WTC11 (cell line): ENCODE results near the gene IL12RB2. TPM values are rescaled to one million over a fixed set of nuclear protein-coding genes. Genes with fewer than 3 reads are reported as not detected.

ENCODE experiments used
- ATAC-seq: fragments of 200-7000 bp; cut with Tn5 transposase; 2 replicates; pipeline ENCODE4 v1.10.0; 2021; ENCODE audit warnings: mild to moderate bottlenecking, moderate library complexity
- CTCF ChIA-PET: fragments of 300-600 bp; sonication (Branson Sonifier 250); formaldehyde crosslinking; loops from one replicate; lab custom pipeline; 2021; ENCODE audit warnings: antibody characterized with exemption; lab: Charles Lee
- POLR2A ChIA-PET: fragments of 350-600 bp; sonication (Branson Sonifier 250); formaldehyde crosslinking; loops from one replicate; lab custom pipeline; 2021; ENCODE audit warnings: antibody characterized with exemption; lab: Charles Lee
- DNase-seq: peaks from one replicate; pipeline ENCODE4 v3.0.0; 2021; ENCODE audit warnings: low spot score
- H3K27ac Mint-ChIP-seq: 2 replicates; pipeline ENCODE4 v1.8.0; 2021; ENCODE audit warnings: mixed read lengths
- H3K27me3 Mint-ChIP-seq: 2 replicates; pipeline ENCODE4 v1.8.0; 2021; ENCODE audit warnings: low read depth, mild to moderate bottlenecking, moderate library complexity, mixed read lengths
- H3K36me3 Mint-ChIP-seq: 2 replicates; pipeline ENCODE4 v1.8.0; 2021; ENCODE audit warnings: mixed read lengths
- H3K4me1 Mint-ChIP-seq: 2 replicates; pipeline ENCODE4 v1.8.0; 2022; ENCODE audit warnings: mixed read lengths
- H3K4me3 Mint-ChIP-seq: 2 replicates; pipeline ENCODE4 v1.8.0; 2021; ENCODE audit warnings: mild to moderate bottlenecking, moderate library complexity, mixed read lengths
- H3K9me3 Mint-ChIP-seq: 2 replicates; pipeline ENCODE4 v1.8.0; 2021; ENCODE audit warnings: mixed read lengths
- ATF1 ChIP-seq: sonication (generic); formaldehyde crosslinking; IDR thresholded peaks from 2 replicates; pipeline ENCODE4 v1.8.1; 2023; ENCODE audit warnings: mild to moderate bottlenecking, moderate library complexity, missing genetic modification reagents
- CBFB ChIP-seq: sonication (generic); formaldehyde crosslinking; IDR thresholded peaks from 2 replicates; pipeline ENCODE4 v1.8.1; 2022; ENCODE audit warnings: mild to moderate bottlenecking, low read depth, missing genetic modification reagents
- CREM ChIP-seq: sonication (generic); formaldehyde crosslinking; IDR thresholded peaks from 2 replicates; pipeline ENCODE4 v1.8.1; 2022; ENCODE audit warnings: mild to moderate bottlenecking, missing genetic modification reagents, moderate library complexity
- FOXK1 ChIP-seq: sonication (generic); formaldehyde crosslinking; IDR thresholded peaks from 2 replicates; pipeline ENCODE4 v1.8.0; 2022; ENCODE audit warnings: mild to moderate bottlenecking, moderate library complexity, missing genetic modification reagents
- FOXP1 ChIP-seq: sonication (generic); formaldehyde crosslinking; IDR thresholded peaks from 2 replicates; pipeline ENCODE4 v1.8.0; 2022; ENCODE audit warnings: missing genetic modification reagents, mild to moderate bottlenecking, moderate library complexity, borderline replicate concordance
- HMGA2 ChIP-seq: fragments of 250-450 bp; sonication (Bioruptor Pico); IDR thresholded peaks from 2 replicates; pipeline ENCODE4 v1.4.0; 2021; ENCODE audit warnings: mild to moderate bottlenecking, moderate library complexity
- MYBL2 ChIP-seq: sonication (generic); formaldehyde crosslinking; IDR thresholded peaks from 2 replicates; pipeline ENCODE4 v1.8.1; 2023; ENCODE audit warnings: mild to moderate bottlenecking, moderate library complexity, missing genetic modification reagents
- NFE2L1 ChIP-seq: sonication (generic); formaldehyde crosslinking; IDR thresholded peaks from 2 replicates; pipeline ENCODE4 v1.8.1; 2023; ENCODE audit warnings: missing genetic modification reagents
- NR2C2 ChIP-seq: sonication (generic); formaldehyde crosslinking; IDR thresholded peaks from 2 replicates; pipeline ENCODE4 v1.8.0; 2022; ENCODE audit warnings: mild to moderate bottlenecking, missing genetic modification reagents
- SMAD4 ChIP-seq: sonication (generic); formaldehyde crosslinking; IDR thresholded peaks from 2 replicates; pipeline ENCODE4 v1.8.0; 2022; ENCODE audit warnings: mild to moderate bottlenecking, missing genetic modification reagents
- SP1 ChIP-seq: sonication (generic); formaldehyde crosslinking; conservative IDR thresholded peaks from 2 replicates; pipeline ENCODE4 v1.8.1; 2022; ENCODE audit warnings: missing genetic modification reagents
- TEAD1 ChIP-seq: sonication (generic); formaldehyde crosslinking; IDR thresholded peaks from 2 replicates; pipeline ENCODE4 v1.8.0; 2022; ENCODE audit warnings: mild to moderate bottlenecking, missing genetic modification reagents
- TEAD4 ChIP-seq: sonication (generic); formaldehyde crosslinking; IDR thresholded peaks from 2 replicates; pipeline ENCODE4 v1.8.0; 2022; ENCODE audit warnings: mild to moderate bottlenecking, missing genetic modification reagents
- ZBTB21 ChIP-seq: sonication (generic); formaldehyde crosslinking; IDR thresholded peaks from 2 replicates; pipeline ENCODE4 v1.8.1; 2023; ENCODE audit warnings: mild to moderate bottlenecking, missing genetic modification reagents, borderline replicate concordance
- ZNF219 ChIP-seq: sonication (generic); formaldehyde crosslinking; IDR thresholded peaks from 2 replicates; pipeline ENCODE4 v1.8.0; 2023; ENCODE audit warnings: missing genetic modification reagents, mild to moderate bottlenecking, borderline replicate concordance
- ZNF263 ChIP-seq: sonication (generic); formaldehyde crosslinking; IDR thresholded peaks from 2 replicates; pipeline ENCODE4 v1.8.1; 2022; ENCODE audit warnings: low read depth, mild to moderate bottlenecking, moderate library complexity, missing genetic modification reagents
- ZNF317 ChIP-seq: sonication (generic); formaldehyde crosslinking; IDR thresholded peaks from 2 replicates; pipeline ENCODE4 v1.8.1; 2023; ENCODE audit warnings: low read depth, mild to moderate bottlenecking, moderate library complexity, missing genetic modification reagents, borderline replicate concordance
- total RNA-seq: library from RNA; stranded (reverse); gene quantifications from 3 replicates; pipeline ENCODE4 v1.2.3, GENCODE V29; 2021
- TF ChIP-seq, protein P1 (sequence below): sonication (generic); formaldehyde crosslinking; IDR thresholded peaks from 2 replicates; pipeline ENCODE4 v1.8.1; 2023; ENCODE audit warnings: mild to moderate bottlenecking, missing genetic modification reagents, borderline replicate concordance
- TF ChIP-seq, protein P2 (sequence below): sonication (generic); formaldehyde crosslinking; IDR thresholded peaks from 2 replicates; pipeline ENCODE4 v1.8.0; 2022; ENCODE audit warnings: mild to moderate bottlenecking, missing genetic modification reagents
- TF ChIP-seq, protein P3 (sequence below): fragments of 250-450 bp; sonication (Bioruptor Pico); IDR thresholded peaks from 2 replicates; pipeline ENCODE4 v1.9.0; 2021; ENCODE audit warnings: mild to moderate bottlenecking
- TF ChIP-seq, protein P4 (sequence below): sonication (generic); formaldehyde crosslinking; IDR thresholded peaks from 2 replicates; pipeline ENCODE4 v1.8.1; 2022; ENCODE audit warnings: missing genetic modification reagents, borderline replicate concordance
- TF ChIP-seq, protein P5 (sequence below): sonication (generic); formaldehyde crosslinking; IDR thresholded peaks from 2 replicates; pipeline ENCODE4 v1.8.0; 2022; ENCODE audit warnings: mild to moderate bottlenecking, missing genetic modification reagents
- TF ChIP-seq, protein P6 (sequence below): sonication (generic); formaldehyde crosslinking; IDR thresholded peaks from 2 replicates; pipeline ENCODE4 v1.8.1; 2023; ENCODE audit warnings: mild to moderate bottlenecking, missing genetic modification reagents

The IL12RB2 gene
- total RNA-seq, 1 experiment from 2014 or later = 0.81 TPM

DNA sequence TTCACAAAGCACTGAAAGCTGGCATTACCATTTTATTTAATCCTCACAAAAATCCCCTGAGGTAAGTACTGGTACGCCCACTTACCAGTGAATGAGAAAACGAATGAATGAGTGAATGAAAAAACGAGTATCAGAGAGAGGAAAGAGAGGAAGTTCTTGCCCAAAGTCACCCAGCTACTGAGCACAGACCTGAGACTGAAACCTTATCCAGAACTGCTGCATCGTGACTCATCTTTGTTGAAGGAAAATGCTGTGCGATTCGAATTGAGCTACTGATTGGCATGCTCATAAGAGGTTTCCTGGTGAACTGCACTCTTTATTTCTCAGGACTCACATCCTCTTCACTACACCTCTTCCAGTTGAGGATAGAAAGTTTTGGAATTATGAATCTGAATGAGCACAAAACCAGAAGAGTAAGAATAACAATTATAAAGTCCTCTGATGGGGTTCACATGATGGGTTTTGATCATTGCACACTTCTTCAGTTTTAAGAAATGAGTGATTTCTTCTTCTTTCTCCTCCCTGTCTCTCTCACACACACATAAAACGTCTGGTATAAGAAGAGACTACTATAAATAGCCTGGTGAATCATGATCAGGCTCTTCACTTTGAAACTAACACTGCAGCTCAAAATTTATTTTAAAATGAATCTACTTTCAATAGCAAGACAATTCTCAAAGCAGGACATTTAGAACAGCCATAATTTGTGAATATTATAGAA is 32.1 kb downstream of the IL12RB2 start:
- CTCF ChIA-PET = interaction anchor here (1.1 to 6.0 kb wide), 2 partner anchors 106 to 127 kb away, joined by 5 to 43 read pairs; no protein-coding TSS in a partner anchor
- ATAC-seq (no peak), DNase-seq (no peak)
- POLR2A ChIA-PET = no interaction called here
- Mint-ChIP-seq H3K4me1 (peaks cover 53% of the 10 kb centered on the region), H3K9me3 (no peaks in the 10 kb centered on the region), H3K27ac (no peak overlapping the region), H3K4me3 (no peak overlapping the region), H3K36me3 (no peaks in the 10 kb centered on the region), H3K27me3 (peaks cover 31% of the 10 kb centered on the region)
- TF ChIP-seq, protein P1, sequence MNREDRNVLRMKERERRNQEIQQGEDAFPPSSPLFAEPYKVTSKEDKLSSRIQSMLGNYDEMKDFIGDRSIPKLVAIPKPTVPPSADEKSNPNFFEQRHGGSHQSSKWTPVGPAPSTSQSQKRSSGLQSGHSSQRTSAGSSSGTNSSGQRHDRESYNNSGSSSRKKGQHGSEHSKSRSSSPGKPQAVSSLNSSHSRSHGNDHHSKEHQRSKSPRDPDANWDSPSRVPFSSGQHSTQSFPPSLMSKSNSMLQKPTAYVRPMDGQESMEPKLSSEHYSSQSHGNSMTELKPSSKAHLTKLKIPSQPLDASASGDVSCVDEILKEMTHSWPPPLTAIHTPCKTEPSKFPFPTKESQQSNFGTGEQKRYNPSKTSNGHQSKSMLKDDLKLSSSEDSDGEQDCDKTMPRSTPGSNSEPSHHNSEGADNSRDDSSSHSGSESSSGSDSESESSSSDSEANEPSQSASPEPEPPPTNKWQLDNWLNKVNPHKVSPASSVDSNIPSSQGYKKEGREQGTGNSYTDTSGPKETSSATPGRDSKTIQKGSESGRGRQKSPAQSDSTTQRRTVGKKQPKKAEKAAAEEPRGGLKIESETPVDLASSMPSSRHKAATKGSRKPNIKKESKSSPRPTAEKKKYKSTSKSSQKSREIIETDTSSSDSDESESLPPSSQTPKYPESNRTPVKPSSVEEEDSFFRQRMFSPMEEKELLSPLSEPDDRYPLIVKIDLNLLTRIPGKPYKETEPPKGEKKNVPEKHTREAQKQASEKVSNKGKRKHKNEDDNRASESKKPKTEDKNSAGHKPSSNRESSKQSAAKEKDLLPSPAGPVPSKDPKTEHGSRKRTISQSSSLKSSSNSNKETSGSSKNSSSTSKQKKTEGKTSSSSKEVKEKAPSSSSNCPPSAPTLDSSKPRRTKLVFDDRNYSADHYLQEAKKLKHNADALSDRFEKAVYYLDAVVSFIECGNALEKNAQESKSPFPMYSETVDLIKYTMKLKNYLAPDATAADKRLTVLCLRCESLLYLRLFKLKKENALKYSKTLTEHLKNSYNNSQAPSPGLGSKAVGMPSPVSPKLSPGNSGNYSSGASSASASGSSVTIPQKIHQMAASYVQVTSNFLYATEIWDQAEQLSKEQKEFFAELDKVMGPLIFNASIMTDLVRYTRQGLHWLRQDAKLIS (CRISPR knock-in tag) = no peak
- TF ChIP-seq CBFB (CRISPR knock-in tag) = no peak
- TF ChIP-seq CREM (CRISPR knock-in tag) = no peak
- TF ChIP-seq ATF1 (CRISPR knock-in tag) = no peak
- TF ChIP-seq, protein P2, sequence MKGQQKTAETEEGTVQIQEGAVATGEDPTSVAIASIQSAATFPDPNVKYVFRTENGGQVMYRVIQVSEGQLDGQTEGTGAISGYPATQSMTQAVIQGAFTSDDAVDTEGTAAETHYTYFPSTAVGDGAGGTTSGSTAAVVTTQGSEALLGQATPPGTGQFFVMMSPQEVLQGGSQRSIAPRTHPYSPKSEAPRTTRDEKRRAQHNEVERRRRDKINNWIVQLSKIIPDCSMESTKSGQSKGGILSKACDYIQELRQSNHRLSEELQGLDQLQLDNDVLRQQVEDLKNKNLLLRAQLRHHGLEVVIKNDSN (CRISPR knock-in tag) = no peak
- no peak for TF ChIP-seq ZNF263
- TF ChIP-seq, protein P3, sequence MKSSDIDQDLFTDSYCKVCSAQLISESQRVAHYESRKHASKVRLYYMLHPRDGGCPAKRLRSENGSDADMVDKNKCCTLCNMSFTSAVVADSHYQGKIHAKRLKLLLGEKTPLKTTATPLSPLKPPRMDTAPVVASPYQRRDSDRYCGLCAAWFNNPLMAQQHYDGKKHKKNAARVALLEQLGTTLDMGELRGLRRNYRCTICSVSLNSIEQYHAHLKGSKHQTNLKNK = no peak
- TF ChIP-seq NFE2L1 (CRISPR knock-in tag) = no peak
- TF ChIP-seq NR2C2 = no peak
- TF ChIP-seq HMGA2 = no peak
- no peak for TF ChIP-seq MYBL2 (CRISPR knock-in tag)
- no peak for TF ChIP-seq SMAD4 (CRISPR knock-in tag)
- no peak for TF ChIP-seq ZNF317 (CRISPR knock-in tag)
- TF ChIP-seq ZBTB21 (CRISPR knock-in tag) = no peak
- no peak for TF ChIP-seq FOXP1 (CRISPR knock-in tag)
- TF ChIP-seq TEAD4 (CRISPR knock-in tag) = no peak

DNA sequence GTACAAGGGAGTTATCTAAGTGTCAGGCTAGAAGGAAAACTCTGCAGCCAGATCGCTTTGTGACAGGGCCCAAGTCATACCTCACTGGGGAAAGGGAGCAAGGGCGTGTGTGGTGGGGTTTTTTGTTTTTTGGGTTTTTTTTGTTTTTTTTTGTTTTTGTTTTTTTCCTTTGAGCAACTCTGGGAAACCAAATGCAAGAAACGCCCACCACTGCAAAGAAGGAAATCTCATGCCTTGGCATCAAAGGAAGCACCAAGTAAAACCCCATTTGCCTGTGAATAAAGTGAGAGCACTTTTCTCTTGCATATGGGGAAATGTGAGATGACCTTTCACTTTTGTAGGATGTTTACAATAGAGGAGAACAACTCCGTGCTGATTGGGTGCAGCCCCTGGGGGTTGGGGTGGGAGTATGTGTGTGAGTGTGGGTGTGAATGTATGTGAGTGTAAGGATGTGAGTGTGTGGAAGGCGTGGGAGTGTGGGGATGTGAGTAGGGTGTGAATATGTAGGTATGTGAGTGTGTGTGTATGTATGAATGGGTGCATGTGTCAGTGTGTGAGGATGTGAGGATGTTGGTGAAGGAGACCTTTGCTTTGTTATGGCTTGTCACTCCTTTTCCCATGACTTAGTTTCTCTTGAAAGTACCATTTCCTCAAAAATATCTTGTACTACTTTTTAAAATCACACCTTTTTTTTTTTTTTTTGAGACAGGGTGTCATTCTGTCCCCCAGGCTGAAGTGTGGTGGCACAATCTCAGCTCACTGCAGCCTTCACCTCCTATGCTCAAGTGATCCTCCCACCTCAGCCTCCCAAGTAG is 34.6 kb downstream of the IL12RB2 start:
- peak overlapping the region; percentile 91 for H3K27ac Mint-ChIP-seq
- peak; percentile 84 for ATAC-seq
- TF ChIP-seq CREM (CRISPR knock-in tag) (0 out of 2 replicates have a peak, but pooled peaks have one; percentile 31), FOXK1 (peak; percentile 87), ZNF219 (no peak), SP1 (CRISPR knock-in tag) (0 out of 2 replicates have a peak, but pooled peaks have one; percentile 18), TEAD1 (CRISPR knock-in tag) (peak; percentile 65; the same call in 1 of the 2 replicates)
- TF ChIP-seq, protein P4, sequence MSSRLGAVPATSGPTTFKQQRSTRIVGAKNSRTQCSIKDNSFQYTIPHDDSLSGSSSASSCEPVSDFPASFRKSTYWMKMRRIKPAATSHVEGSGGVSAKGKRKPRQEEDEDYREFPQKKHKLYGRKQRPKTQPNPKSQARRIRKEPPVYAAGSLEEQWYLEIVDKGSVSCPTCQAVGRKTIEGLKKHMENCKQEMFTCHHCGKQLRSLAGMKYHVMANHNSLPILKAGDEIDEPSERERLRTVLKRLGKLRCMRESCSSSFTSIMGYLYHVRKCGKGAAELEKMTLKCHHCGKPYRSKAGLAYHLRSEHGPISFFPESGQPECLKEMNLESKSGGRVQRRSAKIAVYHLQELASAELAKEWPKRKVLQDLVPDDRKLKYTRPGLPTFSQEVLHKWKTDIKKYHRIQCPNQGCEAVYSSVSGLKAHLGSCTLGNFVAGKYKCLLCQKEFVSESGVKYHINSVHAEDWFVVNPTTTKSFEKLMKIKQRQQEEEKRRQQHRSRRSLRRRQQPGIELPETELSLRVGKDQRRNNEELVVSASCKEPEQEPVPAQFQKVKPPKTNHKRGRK = no peak
- TF ChIP-seq, protein P2 (CRISPR knock-in tag) = no peak
- TF ChIP-seq, protein P5, sequence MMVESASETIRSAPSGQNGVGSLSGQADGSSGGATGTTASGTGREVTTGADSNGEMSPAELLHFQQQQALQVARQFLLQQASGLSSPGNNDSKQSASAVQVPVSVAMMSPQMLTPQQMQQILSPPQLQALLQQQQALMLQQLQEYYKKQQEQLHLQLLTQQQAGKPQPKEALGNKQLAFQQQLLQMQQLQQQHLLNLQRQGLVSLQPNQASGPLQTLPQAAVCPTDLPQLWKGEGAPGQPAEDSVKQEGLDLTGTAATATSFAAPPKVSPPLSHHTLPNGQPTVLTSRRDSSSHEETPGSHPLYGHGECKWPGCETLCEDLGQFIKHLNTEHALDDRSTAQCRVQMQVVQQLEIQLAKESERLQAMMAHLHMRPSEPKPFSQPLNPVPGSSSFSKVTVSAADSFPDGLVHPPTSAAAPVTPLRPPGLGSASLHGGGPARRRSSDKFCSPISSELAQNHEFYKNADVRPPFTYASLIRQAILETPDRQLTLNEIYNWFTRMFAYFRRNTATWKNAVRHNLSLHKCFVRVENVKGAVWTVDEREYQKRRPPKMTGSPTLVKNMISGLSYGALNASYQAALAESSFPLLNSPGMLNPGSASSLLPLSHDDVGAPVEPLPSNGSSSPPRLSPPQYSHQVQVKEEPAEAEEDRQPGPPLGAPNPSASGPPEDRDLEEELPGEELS (CRISPR knock-in tag) = peak; percentile 75; the same call in 1 of the 2 replicates
- TF ChIP-seq, protein P6, sequence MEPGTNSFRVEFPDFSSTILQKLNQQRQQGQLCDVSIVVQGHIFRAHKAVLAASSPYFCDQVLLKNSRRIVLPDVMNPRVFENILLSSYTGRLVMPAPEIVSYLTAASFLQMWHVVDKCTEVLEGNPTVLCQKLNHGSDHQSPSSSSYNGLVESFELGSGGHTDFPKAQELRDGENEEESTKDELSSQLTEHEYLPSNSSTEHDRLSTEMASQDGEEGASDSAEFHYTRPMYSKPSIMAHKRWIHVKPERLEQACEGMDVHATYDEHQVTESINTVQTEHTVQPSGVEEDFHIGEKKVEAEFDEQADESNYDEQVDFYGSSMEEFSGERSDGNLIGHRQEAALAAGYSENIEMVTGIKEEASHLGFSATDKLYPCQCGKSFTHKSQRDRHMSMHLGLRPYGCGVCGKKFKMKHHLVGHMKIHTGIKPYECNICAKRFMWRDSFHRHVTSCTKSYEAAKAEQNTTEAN = peak; percentile 94
- TF ChIP-seq, all 79 proteins: peak for 6

More for the DNA sequence above, 34.6 kb downstream of the IL12RB2 start:
- DNase-seq = peak; percentile 28
- CTCF ChIA-PET = interaction anchor here (6.6 kb wide), 1 partner anchor 159 kb away, joined by 89 read pairs; no protein-coding TSS in a partner anchor
- peaks cover 27% of the 10 kb centered on the region for H3K27me3 Mint-ChIP-seq
- no peak overlapping the region for H3K4me3 Mint-ChIP-seq
- H3K4me1 Mint-ChIP-seq = peaks cover 43% of the 10 kb centered on the region
- POLR2A ChIA-PET = interaction anchor here (0.6 kb wide), 1 partner anchor 80 kb away, joined by 3 read pairs; no protein-coding TSS in a partner anchor
- H3K36me3 Mint-ChIP-seq = no peaks in the 10 kb centered on the region
- no peaks in the 10 kb centered on the region for H3K9me3 Mint-ChIP-seq
